A204.1 (cell line): ENCODE results near the gene GRID1.

Experiments used
- FAIRE-seq: peaks from 2 replicates; lab custom pipeline; 2012; peaks lifted over from hg19 to GRCh38; lab: Jason Lieb, UNC

Gene GRID1

GRCh38 chr10:85977642-85978041 lies 389.0 kb downstream of the GRID1 start:
- FAIRE-seq = no peak

GRCh38 chr10:85976267-85976793 lies 390.3 kb downstream of the GRID1 start:
- no peak for FAIRE-seq

DNA sequence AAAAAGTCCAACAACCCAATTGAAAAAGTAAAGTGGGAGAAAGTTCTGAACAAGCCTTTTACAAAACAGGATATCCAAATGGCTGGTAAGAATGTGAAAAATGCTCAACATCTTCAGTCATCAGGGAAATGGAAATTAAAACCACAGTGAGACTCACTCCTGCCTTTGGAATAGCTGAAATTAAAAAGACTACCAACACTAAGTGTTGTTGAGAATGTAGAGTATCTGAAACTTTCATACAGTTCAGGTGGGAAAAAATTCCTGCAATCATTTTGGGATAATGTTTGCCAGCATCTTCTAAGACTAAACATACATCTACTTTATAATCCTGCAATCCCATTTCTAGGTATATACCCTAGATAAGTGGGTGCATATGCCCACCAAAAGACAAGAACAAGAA lies 395.1 kb downstream of the GRID1 start:
- no peak for FAIRE-seq

- no peak for FAIRE-seq
These were observed 399.0 kb downstream of the GRID1 start for GRCh38 chr10:85967594-85967993.

DNA sequence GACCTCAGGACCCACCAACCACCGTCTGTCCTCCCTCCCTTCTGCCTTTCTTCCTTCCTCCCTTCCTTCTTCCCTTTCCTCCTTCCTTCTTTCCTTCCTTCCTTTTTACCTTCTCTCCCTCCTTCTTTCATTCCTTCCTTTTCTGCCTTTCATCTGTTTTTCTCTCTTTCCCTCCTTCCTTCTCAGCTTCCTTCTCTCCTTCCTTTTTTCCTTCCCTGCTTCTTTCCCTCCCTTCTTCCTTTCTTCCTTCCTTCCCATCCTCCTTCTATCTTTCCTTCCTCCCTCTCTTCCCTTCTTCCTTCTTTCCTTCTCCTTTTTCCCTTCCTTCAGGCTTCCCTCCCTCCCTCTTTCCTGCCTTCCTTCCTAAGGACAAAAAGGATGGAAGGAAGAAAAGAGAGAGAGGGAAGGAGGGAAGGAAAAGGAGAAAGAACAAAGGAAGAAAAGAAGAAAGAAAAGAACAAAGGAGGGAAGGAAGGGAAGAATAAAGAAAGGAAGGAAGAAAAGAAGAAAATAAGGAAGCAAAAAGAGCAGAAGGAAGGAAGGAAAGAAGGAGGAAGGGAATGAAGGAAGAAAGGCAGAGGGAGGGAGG lies 405.0 kb downstream of the GRID1 start:
- FAIRE-seq = no peak

GRCh38 chr10:85961073-85961472 lies 405.5 kb downstream of the GRID1 start:
- no peak for FAIRE-seq

DNA sequence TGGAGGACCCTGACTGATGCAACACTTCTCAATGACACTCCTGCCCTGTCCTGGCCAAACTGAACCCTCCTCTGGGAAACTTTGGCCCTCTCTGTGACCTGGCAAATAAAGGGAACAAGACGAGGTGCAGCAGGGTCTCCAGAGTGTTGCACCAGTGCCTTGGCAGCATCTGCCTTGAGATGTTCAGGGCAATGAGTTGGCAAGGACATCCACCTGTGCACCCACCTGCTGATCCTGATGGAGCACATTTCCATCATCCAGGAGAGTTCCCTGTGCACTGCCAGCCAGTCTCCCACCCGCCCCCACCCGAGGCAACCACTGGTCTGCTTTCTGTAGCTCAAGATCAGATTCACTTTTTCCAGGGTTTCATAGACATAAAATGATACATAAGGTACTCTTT lies 407.4 kb downstream of the GRID1 start:
- no peak for FAIRE-seq

DNA sequence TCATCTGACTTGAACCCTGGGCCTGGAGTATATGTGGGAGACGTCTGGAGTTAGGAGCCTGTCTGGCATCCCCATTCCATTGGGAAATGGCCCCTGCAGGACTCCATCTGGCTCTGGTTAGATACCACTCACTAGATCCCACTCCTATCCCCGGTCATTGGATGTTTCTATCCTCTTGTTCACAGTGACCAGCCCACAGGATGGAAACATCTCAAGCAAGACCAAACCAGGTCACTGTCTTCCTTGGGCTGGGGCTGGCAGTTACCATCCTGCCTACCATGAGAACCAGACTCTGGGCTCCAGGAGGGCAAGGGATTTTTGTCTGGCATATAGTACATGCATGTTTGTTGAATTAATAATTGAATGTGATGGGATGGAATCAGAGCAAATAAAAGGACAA lies 415.7 kb downstream of the GRID1 start:
- no peak for FAIRE-seq

GRCh38 chr10:85946713-85947326 lies 419.8 kb downstream of the GRID1 start:
- no peak for FAIRE-seq

GRCh38 chr10:85936161-85936560 lies 430.4 kb downstream of the GRID1 start:
- no peak for FAIRE-seq

DNA sequence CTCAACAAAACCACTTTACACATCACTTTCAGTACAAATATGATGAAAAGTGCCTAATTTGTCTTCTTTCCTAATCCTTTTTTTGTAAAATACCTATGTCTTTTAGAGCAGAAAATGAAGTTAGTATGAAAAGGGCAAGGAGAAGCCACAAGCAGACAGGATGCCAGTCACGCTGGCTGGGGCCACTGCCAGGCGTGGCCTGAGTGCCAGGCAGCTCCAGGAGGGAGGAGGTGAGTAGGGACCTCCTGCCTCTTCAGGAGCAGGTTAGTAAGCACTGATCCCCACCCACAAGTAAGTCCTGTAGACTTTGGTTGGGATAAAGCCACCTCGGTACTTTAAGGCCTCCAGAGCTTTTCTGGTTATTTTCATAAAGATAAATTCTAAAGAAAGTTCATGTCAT lies 432.0 kb downstream of the GRID1 start:
- no peak for FAIRE-seq

GRCh38 chr10:85929993-85930392 lies 436.6 kb downstream of the GRID1 start:
- FAIRE-seq = peak; percentile 84

DNA sequence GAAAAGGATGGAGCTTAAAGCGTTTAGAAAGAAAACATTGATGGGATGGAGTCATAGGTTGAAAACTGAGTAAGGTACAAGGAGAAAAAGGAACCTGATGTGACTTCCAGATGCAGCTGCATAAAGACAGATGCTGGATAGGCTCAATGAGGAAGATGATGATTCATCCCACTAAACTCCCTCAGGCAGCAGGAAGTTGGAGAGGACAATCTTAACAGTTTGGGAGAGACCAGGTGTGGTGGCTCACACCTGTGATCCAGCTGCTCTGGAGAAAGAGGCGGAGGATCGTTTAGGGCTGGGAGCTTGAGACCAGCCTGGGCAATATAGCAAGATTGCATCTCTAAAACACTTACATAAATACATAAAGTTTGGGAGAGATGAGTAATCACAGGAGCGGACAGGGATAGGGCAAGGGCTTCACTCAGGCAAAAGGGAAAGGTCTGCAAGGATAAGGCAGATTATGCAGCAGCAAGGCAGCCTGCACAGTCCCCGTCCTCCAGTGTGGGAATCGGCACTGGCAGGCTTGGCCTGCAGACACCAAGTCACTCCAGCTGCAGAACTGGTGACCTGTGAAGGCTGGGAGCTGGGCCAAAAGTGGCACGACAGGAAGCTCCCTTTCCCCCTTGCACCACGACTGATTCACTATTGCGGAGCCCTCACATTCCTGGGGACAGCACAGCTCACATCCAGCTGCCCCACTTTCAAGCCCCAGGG lies 438.5 kb downstream of the GRID1 start:
- FAIRE-seq = no peak

GRCh38 chr10:85926986-85927385 lies 439.6 kb downstream of the GRID1 start:
- FAIRE-seq = no peak

- FAIRE-seq = no peak
These were observed 440.5 kb downstream of the GRID1 start for GRCh38 chr10:85926136-85926535.

DNA sequence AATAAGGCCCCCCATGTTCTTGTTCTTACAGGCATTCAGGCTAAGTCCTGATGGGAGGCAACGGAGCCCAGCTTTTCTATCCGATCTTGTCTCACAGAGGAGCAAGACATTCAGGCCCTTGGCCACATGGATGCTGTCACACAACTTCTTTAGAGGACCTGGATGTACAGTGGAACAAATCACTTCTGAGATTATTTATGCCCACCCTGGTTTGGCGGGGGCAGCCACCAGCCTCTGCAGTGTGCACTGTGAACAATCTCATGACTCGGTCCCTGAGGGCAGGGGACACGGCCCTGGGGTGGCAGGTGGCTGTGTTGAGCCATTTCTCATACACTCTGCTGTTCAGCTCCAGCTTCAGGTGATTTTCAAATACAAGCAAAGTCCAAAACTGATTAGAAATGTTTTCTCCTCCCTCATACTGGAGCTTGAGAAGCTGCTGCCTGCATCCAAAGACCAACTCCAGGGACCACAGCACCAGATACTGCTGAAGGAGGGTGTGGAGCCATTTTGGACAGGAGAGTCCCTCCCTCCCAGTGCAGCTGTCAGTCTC lies 441.3 kb downstream of the GRID1 start:
- no peak for FAIRE-seq

DNA sequence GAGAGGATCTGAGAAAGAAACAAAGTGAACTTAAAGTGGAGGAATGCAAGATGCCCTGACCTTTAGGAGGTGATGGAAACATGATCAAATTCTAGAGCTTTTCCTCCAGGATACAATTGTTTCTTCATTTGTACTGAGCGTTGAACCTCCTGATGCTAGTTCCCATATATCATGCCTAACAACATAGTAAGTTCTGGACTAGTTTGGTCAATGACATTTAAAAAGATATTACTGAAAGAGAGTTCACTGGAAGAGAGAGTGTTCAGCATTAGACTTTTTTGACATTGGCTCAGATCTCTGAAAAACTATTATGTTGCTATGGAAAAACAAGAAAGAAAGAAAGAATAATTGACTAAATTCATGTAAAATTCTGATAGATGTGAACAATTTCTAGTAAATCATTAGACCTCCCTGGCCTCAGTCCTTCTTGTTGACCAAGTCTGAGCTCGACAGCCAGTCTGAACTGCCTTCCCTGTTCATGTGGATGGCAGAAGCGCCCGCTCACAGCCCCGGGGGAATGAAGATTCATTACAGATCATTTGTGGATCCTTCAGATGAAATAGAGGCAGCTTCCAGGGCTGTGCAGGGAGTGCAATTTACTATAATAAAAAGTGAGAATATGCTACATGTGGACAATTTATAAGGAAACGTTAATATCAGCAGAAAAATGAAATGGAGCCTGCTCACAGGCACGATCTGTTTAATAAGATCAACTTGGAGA lies 442.1 kb downstream of the GRID1 start:
- FAIRE-seq = no peak

DNA sequence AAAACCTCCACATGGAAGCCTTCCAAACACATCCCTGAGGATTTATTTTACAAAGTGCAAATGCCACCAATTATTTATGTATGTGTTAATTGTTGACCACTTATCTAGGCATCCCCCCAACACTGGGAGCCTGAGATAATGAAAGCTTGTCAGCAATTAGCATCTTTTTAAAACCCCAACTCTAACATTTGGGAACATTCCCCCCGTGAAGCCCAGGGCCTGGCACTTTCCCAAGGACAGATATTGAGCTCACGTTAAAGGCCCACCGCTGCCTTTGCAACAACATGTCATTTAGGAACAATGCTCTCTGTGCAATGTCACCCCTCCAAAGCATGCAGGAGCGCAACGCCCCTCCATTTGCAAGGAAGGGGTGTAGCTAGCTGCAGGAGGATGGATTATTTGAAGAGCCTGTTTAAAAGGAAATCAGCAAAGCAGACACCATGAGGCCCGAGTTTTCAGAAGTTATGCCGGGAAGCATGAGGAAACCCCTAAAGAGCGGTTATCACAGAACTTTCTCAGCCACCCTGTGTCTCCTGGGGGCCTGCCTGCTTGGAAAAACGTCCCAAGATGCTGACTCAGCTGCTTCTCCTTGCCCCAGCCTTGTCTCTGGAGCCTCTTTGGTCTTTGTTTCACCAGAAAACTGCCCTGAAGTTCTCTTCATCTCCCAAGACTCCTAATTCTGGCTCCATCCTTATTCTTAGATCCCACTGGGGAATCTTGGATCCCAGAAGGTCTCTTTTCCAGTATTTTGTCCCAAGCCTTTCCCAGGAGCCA lies 444.1 kb downstream of the GRID1 start:
- no peak for FAIRE-seq

- FAIRE-seq = no peak
These were observed 444.8 kb downstream of the GRID1 start for GRCh38 chr10:85921789-85922188.

DNA sequence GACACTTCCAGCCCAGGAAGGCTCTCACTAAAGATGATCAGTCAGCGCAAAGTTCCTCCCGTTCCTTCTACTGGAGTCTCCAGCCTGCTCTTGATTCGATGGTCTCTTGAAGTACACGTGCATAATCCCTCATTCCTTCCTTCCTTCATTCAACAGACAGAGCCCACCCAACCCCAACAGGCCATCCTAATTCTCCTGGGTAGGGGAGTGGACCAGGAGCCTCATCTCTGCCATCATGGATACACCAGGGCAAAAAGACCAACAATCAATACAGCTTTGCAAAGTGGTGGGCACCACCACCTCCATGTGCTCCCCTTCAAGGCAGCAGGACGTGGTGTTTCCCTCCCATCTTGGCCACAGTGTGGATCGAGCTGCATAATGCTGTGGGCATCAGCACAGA lies 446.3 kb downstream of the GRID1 start:
- FAIRE-seq = no peak

DNA sequence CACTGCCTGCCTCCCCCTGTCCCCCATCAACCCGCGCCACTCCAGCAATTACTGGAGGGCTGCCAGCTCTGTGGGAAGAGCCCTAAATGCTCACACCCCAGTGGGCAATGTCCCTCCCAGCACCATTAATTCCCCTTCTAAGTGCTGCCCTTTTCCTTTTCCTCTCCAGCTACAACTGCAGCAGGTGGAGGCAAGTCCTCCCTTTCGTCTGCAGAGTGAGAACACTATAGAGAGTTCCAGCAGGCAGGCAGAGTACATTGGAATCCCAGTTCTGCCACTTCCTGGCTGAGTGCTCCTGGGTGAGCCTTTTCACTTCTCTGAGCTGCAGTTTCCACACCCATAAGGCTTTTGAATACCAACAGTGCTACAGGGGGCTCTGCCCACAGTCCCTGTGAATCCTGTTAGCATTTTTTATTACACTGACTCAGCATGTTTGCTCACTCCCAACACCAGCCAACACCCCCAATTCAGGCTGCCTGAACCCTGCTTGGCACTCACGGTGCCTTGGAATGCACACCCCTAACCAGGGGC lies 447.0 kb downstream of the GRID1 start:
- no peak for FAIRE-seq

- FAIRE-seq = no peak
These were observed 448.2 kb downstream of the GRID1 start for GRCh38 chr10:85918371-85918770.
